ENCODE results near the gene OR5AU1. TPM values are rescaled to one million over a fixed set of nuclear protein-coding genes. Genes with fewer than 3 reads are reported as not detected.

Gene OR5AU1
- total RNA-seq, 1 donor from 2014 or later, result not detected

GRCh38 chr14:21113369-21113768, 42.5 kb downstream of the OR5AU1 start:
- no peaks in the 10 kb centered on the region for H3K9me3 Mint-ChIP-seq (ENCODE audit: low read depth)

GRCh38 chr14:21112255-21112654, 43.6 kb downstream of the OR5AU1 start:
- Mint-ChIP-seq H3K36me3 (ENCODE audit: low read depth) (no peaks in the 10 kb centered on the region), H3K4me3 (ENCODE audit: unreplicated experiment) (no peak overlapping the region), H3K27ac (ENCODE audit: unreplicated experiment) (no peak overlapping the region), H3K9me3 (ENCODE audit: low read depth) (no peaks in the 10 kb centered on the region), H3K27me3 (ENCODE audit: low read depth) (no peaks in the 10 kb centered on the region), H3K4me1 (ENCODE audit: low read depth) (peaks cover 10% of the 10 kb centered on the region)
- no peak for TF ChIP-seq CTCF (IDR thresholded peaks at IDR 0.05)
- DNase-seq (ENCODE audit: low spot score), result no peak

More at GRCh38 chr14:21113369-21113768, 42.5 kb downstream of the OR5AU1 start:
- no peak for DNase-seq (ENCODE audit: low spot score)
- Mint-ChIP-seq H3K4me3 (ENCODE audit: unreplicated experiment) (no peak overlapping the region), H3K4me1 (ENCODE audit: low read depth) (no peaks in the 10 kb centered on the region), H3K27ac (ENCODE audit: unreplicated experiment) (no peak overlapping the region), H3K27me3 (ENCODE audit: low read depth) (no peaks in the 10 kb centered on the region), H3K36me3 (ENCODE audit: low read depth) (no peaks in the 10 kb centered on the region)
- TF ChIP-seq CTCF (IDR thresholded peaks at IDR 0.05), result no peak

- no peak for DNase-seq (ENCODE audit: low spot score)
- H3K9me3 Mint-ChIP-seq (ENCODE audit: low read depth), result no peaks in the 10 kb centered on the region
- no peak for TF ChIP-seq CTCF (IDR thresholded peaks at IDR 0.05)
- H3K4me3 Mint-ChIP-seq (ENCODE audit: unreplicated experiment), result no peak overlapping the region
- H3K36me3 Mint-ChIP-seq (ENCODE audit: low read depth), result no peaks in the 10 kb centered on the region
- H3K27me3 Mint-ChIP-seq (ENCODE audit: low read depth), result no peaks in the 10 kb centered on the region
- peaks cover 28% of the 10 kb centered on the region for H3K4me1 Mint-ChIP-seq (ENCODE audit: low read depth)
- H3K27ac Mint-ChIP-seq (ENCODE audit: unreplicated experiment), result no peak overlapping the region
Observed at GRCh38 chr14:21109377-21110138, 46.3 kb downstream of the OR5AU1 start.

GRCh38 chr14:21108791-21109190, 47.1 kb downstream of the OR5AU1 start:
- TF ChIP-seq CTCF (IDR thresholded peaks at IDR 0.05), result no peak
- DNase-seq (ENCODE audit: low spot score), result no peak
- H3K4me1 Mint-ChIP-seq (ENCODE audit: low read depth), result peaks cover 30% of the 10 kb centered on the region
- no peaks in the 10 kb centered on the region for H3K36me3 Mint-ChIP-seq (ENCODE audit: low read depth)
- H3K27ac Mint-ChIP-seq (ENCODE audit: unreplicated experiment), result no peak overlapping the region
- no peaks in the 10 kb centered on the region for H3K27me3 Mint-ChIP-seq (ENCODE audit: low read depth)
- H3K4me3 Mint-ChIP-seq (ENCODE audit: unreplicated experiment), result no peak overlapping the region
- H3K9me3 Mint-ChIP-seq (ENCODE audit: low read depth), result no peaks in the 10 kb centered on the region

GRCh38 chr14:21107283-21107800, 48.5 kb downstream of the OR5AU1 start:
- no peak overlapping the region for H3K4me3 Mint-ChIP-seq (ENCODE audit: unreplicated experiment)
- peaks cover 42% of the 10 kb centered on the region for H3K4me1 Mint-ChIP-seq (ENCODE audit: low read depth)
- peak overlapping the region; percentile 83 for H3K27ac Mint-ChIP-seq (ENCODE audit: unreplicated experiment)
- no peak for TF ChIP-seq CTCF (IDR thresholded peaks at IDR 0.05)
- no peaks in the 10 kb centered on the region for H3K36me3 Mint-ChIP-seq (ENCODE audit: low read depth)
- no peaks in the 10 kb centered on the region for H3K9me3 Mint-ChIP-seq (ENCODE audit: low read depth)
- no peak for DNase-seq (ENCODE audit: low spot score)
- H3K27me3 Mint-ChIP-seq (ENCODE audit: low read depth), result no peaks in the 10 kb centered on the region
